ENCODE measurements around the gene PIR.

Gene PIR

DNA sequence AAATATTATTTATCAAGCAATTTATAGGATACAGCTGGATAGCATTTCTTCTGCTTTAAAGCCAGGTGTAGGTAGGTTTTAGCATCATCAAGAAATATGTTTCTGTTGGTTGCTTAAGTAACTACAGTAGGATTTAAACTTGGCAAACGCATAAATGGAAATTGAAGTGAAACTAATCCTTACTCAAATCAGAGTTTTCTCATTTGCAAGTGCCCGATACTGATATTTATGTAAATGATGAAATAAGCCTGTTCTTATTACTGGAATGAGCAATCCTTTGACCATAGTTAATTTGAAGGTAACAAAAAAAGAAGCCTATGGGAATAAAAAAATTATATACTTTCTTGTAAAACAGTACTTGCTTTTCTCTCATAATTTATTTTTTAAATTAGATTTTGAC lies 134.6 kb downstream of the PIR start:
- DNase-seq (ENCODE audit: low read depth, low spot score), result no peak

DNA sequence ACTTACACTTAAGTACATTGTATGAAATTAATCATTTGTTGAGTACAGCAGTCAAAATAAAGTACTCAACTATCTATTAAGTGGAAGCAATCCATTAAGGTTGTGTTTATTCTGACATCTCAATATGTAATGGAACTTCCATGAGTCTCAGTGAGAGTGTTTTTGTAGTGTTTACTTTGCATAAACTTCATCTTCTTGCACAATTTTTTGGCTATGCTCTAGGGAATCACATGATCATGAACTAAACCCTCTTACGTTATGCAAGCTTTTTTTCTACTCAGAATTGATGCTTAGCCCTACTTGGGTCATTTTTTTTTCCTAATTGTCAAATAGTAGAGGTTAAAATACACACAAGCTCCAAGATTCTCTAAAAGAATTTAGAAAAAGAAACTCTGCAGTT lies 136.7 kb downstream of the PIR start:
- DNase-seq (ENCODE audit: low read depth, low spot score), result no peak
- no peak for TF ChIP-seq CTCF (IDR thresholded peaks at IDR 0.05; ENCODE audit: low read depth, low read length)
- H3K4me3 ChIP-seq (ENCODE audit: low read depth, low read length), result no peak overlapping the region
- in situ Hi-C loops (cut with HindIII; ENCODE audit: low sequenced_read_pairs), result no loop called here

More for the DNA sequence above, 134.6 kb downstream of the PIR start:
- in situ Hi-C loops (cut with HindIII; ENCODE audit: low sequenced_read_pairs), result no loop called here
- TF ChIP-seq CTCF (IDR thresholded peaks at IDR 0.05; ENCODE audit: low read depth, low read length), result no peak
- no peak overlapping the region for H3K4me3 ChIP-seq (ENCODE audit: low read depth, low read length)

DNA sequence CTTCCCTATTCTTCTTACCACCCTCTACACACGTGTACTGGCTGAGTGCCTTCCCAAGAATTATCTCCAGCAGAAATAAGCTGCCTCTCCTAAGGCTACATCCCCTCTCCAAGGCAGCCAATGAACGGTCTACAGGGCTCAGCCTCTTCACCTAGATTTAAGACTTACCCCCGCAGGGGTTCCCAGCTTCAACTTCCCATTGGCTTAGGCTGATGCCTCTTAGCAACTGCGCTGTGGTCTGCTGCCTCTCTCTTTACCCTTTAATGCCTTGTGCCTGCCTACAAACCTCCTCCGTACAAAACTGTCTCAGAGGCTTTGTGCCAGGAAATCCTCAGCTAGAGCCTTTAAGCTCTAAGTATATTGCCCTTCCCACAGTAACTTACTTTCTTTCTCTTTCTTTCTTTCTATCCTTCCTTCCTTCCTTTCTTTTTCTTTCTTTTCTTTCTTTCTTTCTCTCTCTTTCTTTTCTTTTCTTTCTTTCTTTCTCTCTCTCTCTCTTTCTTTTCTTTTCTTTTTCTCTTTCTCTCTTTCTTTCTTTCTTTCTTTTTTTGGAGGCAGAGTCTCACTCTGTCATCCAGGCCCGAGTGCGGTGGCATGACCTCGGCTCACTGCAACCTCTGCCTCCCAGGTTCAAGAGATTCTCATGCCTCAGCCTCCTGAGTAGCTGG lies 142.7 kb downstream of the PIR start:
- no peak for DNase-seq (ENCODE audit: low read depth, low spot score)
- TF ChIP-seq CTCF (IDR thresholded peaks at IDR 0.05; ENCODE audit: low read depth, low read length), result no peak
- in situ Hi-C loops (cut with HindIII; ENCODE audit: low sequenced_read_pairs), result no loop called here
- no peak overlapping the region for H3K4me3 ChIP-seq (ENCODE audit: low read depth, low read length)

DNA sequence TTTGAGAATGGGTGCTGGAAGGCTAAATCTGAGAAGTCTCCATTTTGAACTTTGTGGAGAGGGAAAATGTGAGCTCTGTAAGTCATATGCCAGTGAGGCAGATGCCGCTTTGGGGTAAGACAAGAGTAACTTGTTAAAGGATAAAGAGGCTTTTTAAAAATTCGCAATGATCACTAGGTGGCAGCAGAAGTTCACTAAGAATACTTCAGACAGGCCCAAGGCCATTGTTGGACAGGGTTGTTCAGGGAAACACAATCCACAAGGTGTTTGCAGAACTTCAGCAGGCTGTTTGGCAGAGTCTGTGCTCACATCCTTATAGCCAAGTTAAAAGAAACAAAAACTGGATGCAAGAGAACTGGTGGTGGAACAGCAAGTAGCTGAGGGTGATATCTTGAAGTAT lies 144.1 kb downstream of the PIR start:
- no peak overlapping the region for H3K4me3 ChIP-seq (ENCODE audit: low read depth, low read length)
- DNase-seq (ENCODE audit: low read depth, low spot score), result peak; percentile 62
- in situ Hi-C loops (cut with HindIII; ENCODE audit: low sequenced_read_pairs), result no loop called here
- TF ChIP-seq CTCF (IDR thresholded peaks at IDR 0.05; ENCODE audit: low read depth, low read length), result peak; percentile 52

- no peak for TF ChIP-seq CTCF (IDR thresholded peaks at IDR 0.05; ENCODE audit: low read depth, low read length)
Measured at GRCh38 chrX:15345976-15346375, 147.2 kb downstream of the PIR start.

DNA sequence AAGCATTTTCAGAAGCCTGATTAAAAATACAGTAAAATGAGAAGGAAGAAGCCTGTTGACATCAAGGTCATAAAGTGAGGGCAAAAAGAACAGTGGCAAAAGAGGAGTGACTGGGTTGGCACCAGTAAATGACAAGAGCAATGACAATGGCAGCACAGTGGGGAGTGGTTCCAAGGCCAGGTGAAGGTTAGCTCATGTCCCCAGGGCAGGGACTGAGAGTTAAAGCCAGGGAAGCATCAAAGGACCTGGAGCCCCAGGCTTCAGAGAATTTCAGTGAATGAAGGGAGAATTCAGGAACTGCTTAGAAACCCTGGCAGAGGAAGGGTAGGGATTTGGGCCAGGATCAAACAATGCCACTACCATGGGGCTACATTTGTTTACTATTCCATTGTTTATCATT lies 149.0 kb downstream of the PIR start:
- in situ Hi-C loops (cut with HindIII; ENCODE audit: low sequenced_read_pairs), result no loop called here
- no peak for TF ChIP-seq CTCF (IDR thresholded peaks at IDR 0.05; ENCODE audit: low read depth, low read length)
- H3K4me3 ChIP-seq (ENCODE audit: low read depth, low read length), result no peak overlapping the region
- no peak for DNase-seq (ENCODE audit: low read depth, low spot score)

More at GRCh38 chrX:15345976-15346375, 147.2 kb downstream of the PIR start:
- DNase-seq (ENCODE audit: low read depth, low spot score), result no peak
- no peak overlapping the region for H3K4me3 ChIP-seq (ENCODE audit: low read depth, low read length)
- in situ Hi-C loops (cut with HindIII; ENCODE audit: low sequenced_read_pairs), result no loop called here
